ENCODE results near the gene CPED1.

- no peak for TF ChIP-seq CTCF (conservative IDR thresholded peaks at IDR 0.05; ENCODE audit: low read depth in 2 of 2)
- no peak for TF ChIP-seq EZH2 (IDR thresholded peaks at IDR 0.05; ENCODE audit: low read depth, unreplicated experiment)
- TF ChIP-seq POLR2AphosphoS5 (IDR thresholded peaks at IDR 0.05; ENCODE audit: low read depth) = no peak
- TF ChIP-seq, protein P1, sequence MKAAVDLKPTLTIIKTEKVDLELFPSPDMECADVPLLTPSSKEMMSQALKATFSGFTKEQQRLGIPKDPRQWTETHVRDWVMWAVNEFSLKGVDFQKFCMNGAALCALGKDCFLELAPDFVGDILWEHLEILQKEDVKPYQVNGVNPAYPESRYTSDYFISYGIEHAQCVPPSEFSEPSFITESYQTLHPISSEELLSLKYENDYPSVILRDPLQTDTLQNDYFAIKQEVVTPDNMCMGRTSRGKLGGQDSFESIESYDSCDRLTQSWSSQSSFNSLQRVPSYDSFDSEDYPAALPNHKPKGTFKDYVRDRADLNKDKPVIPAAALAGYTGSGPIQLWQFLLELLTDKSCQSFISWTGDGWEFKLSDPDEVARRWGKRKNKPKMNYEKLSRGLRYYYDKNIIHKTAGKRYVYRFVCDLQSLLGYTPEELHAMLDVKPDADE (IDR thresholded peaks at IDR 0.05) = no peak
- TF ChIP-seq REST (IDR thresholded peaks at IDR 0.05; ENCODE audit: unreplicated experiment) = no peak
- TF ChIP-seq ZNF114 (CRISPR knock-in tag; IDR thresholded peaks at IDR 0.05) = no peak
- TF ChIP-seq CREB1 (CRISPR knock-in tag; IDR thresholded peaks at IDR 0.05; ENCODE audit: low read depth) = no peak
- no peak for TF ChIP-seq NANOG (IDR thresholded peaks at IDR 0.05; ENCODE audit: borderline replicate concordance)
- TF ChIP-seq EZH2phosphoT487 (IDR thresholded peaks at IDR 0.05; ENCODE audit: unreplicated experiment) = no peak
- TF ChIP-seq, protein P2, sequence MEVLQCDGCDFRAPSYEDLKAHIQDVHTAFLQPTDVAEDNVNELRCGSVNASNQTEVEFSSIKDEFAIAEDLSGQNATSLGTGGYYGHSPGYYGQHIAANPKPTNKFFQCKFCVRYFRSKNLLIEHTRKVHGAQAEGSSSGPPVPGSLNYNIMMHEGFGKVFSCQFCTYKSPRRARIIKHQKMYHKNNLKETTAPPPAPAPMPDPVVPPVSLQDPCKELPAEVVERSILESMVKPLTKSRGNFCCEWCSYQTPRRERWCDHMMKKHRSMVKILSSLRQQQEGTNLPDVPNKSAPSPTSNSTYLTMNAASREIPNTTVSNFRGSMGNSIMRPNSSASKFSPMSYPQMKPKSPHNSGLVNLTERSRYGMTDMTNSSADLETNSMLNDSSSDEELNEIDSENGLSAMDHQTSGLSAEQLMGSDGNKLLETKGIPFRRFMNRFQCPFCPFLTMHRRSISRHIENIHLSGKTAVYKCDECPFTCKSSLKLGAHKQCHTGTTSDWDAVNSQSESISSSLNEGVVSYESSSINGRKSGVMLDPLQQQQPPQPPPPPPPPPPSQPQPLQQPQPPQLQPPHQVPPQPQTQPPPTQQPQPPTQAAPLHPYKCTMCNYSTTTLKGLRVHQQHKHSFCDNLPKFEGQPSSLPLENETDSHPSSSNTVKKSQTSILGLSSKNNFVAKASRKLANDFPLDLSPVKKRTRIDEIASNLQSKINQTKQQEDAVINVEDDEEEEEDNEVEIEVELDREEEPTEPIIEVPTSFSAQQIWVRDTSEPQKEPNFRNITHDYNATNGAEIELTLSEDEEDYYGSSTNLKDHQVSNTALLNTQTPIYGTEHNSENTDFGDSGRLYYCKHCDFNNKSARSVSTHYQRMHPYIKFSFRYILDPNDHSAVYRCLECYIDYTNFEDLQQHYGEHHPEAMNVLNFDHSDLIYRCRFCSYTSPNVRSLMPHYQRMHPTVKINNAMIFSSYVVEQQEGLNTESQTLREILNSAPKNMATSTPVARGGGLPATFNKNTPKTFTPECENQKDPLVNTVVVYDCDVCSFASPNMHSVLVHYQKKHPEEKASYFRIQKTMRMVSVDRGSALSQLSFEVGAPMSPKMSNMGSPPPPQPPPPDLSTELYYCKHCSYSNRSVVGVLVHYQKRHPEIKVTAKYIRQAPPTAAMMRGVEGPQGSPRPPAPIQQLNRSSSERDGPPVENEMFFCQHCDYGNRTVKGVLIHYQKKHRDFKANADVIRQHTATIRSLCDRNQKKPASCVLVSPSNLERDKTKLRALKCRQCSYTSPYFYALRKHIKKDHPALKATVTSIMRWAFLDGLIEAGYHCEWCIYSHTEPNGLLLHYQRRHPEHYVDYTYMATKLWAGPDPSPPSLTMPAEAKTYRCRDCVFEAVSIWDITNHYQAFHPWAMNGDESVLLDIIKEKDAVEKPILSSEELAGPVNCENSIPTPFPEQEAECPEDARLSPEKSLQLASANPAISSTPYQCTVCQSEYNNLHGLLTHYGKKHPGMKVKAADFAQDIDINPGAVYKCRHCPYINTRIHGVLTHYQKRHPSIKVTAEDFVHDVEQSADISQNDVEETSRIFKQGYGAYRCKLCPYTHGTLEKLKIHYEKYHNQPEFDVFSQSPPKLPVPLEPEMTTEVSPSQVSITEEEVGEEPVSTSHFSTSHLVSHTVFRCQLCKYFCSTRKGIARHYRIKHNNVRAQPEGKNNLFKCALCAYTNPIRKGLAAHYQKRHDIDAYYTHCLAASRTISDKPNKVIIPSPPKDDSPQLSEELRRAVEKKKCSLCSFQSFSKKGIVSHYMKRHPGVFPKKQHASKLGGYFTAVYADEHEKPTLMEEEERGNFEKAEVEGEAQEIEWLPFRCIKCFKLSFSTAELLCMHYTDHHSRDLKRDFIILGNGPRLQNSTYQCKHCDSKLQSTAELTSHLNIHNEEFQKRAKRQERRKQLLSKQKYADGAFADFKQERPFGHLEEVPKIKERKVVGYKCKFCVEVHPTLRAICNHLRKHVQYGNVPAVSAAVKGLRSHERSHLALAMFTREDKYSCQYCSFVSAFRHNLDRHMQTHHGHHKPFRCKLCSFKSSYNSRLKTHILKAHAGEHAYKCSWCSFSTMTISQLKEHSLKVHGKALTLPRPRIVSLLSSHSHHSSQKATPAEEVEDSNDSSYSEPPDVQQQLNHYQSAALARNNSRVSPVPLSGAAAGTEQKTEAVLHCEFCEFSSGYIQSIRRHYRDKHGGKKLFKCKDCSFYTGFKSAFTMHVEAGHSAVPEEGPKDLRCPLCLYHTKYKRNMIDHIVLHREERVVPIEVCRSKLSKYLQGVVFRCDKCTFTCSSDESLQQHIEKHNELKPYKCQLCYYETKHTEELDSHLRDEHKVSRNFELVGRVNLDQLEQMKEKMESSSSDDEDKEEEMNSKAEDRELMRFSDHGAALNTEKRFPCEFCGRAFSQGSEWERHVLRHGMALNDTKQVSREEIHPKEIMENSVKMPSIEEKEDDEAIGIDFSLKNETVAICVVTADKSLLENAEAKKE (CRISPR knock-in tag; IDR thresholded peaks at IDR 0.05) = no peak
- TF ChIP-seq JUNB (IDR thresholded peaks at IDR 0.05; ENCODE audit: unreplicated experiment) = no peak
- no peak for TF ChIP-seq ZNF331 (CRISPR knock-in tag; IDR thresholded peaks at IDR 0.05; ENCODE audit: low read depth)
These were observed 100.4 kb downstream of the CPED1 start for GRCh38 chr7:121088870-121089269.

Measured in GM23338 (cell line).